ENCODE data around the gene SRRM3. TPM values are rescaled to one million over a fixed set of nuclear protein-coding genes. Genes with fewer than 3 reads are reported as not detected.
A peak's percentile ranks its signal among the peaks of the same experiment; 100 is the strongest.
"Not testable (repeated sequence)": the region's sequence is repeated elsewhere in the genome, so short reads cannot be mapped to it uniquely, and the experiment has no call there.

Gene SRRM3
- total RNA-seq, 1 experiment from 2014 or later, result 0.21 TPM

DNA sequence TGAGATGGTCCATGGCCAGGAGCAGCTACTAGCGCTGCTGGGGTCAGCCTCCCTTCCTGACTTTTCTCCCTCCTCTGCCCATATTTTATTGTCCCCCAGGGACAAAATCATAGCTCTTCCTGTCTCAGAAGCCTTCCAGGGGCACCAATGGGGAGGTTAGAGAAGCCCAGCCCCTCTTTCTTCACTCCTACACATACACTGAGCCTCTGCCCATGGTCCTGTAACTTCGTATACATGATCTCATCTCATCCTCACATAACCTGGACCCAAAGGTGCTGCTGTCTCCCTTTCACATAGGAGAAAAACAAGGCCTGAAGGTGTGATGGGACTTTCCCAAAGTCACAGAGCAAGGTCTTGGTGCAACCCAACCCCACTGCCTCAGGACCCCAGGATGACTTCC is 2.5 kb downstream of the SRRM3 start:
- DNase-seq, result no peak
- H3K9me3 Mint-ChIP-seq (ENCODE audit: low read depth, unreplicated experiment), result no peaks in the 10 kb centered on the region
- no peak overlapping the region for H3K27ac Mint-ChIP-seq (ENCODE audit: unreplicated experiment)
- no peaks in the 10 kb centered on the region for H3K36me3 Mint-ChIP-seq (ENCODE audit: insufficient read depth, unreplicated experiment)
- peaks cover 62% of the 10 kb centered on the region for H3K27me3 Mint-ChIP-seq (ENCODE audit: unreplicated experiment)
- H3K4me1 Mint-ChIP-seq (ENCODE audit: low read depth, unreplicated experiment), result no peaks in the 10 kb centered on the region
- CTCF ChIA-PET, result no interaction called here
- TF ChIP-seq, protein P1, sequence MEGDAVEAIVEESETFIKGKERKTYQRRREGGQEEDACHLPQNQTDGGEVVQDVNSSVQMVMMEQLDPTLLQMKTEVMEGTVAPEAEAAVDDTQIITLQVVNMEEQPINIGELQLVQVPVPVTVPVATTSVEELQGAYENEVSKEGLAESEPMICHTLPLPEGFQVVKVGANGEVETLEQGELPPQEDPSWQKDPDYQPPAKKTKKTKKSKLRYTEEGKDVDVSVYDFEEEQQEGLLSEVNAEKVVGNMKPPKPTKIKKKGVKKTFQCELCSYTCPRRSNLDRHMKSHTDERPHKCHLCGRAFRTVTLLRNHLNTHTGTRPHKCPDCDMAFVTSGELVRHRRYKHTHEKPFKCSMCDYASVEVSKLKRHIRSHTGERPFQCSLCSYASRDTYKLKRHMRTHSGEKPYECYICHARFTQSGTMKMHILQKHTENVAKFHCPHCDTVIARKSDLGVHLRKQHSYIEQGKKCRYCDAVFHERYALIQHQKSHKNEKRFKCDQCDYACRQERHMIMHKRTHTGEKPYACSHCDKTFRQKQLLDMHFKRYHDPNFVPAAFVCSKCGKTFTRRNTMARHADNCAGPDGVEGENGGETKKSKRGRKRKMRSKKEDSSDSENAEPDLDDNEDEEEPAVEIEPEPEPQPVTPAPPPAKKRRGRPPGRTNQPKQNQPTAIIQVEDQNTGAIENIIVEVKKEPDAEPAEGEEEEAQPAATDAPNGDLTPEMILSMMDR (IDR thresholded peaks at IDR 0.05; ENCODE audit: unreplicated experiment), result no peak
- no TSS peak for BruUV-seq (replicated peaks)
- intact Hi-C loops (cut with micrococcal nuclease; ENCODE audit: unreplicated experiment), result no loop called here
- H3K4me3 Mint-ChIP-seq (ENCODE audit: low read depth, unreplicated experiment), result no peak overlapping the region

DNA sequence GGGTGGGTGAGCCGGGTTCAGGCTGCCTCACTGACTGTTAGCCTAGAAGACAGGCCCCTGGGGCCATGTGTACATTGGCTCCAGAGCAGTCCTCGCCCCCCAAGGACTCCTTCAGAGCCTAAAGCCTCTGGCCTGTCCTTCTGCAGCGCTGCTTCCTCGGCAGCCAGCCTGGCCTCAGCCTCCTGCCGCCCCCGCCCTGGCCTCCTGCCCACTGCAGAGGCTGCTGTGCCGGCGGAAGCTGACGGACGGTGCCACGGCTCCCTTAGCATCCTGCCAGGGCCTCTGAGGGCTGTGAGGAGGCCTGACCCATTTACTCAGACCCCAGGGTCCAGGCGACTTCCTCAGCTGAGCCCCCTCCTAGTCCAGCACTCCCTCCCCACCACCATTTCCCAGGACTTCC is 4.9 kb downstream of the SRRM3 start:
- intact Hi-C loops (cut with micrococcal nuclease; ENCODE audit: unreplicated experiment), result no loop called here
- Mint-ChIP-seq H3K4me1 (ENCODE audit: low read depth, unreplicated experiment) (no peaks in the 10 kb centered on the region), H3K27me3 (ENCODE audit: unreplicated experiment) (peaks cover 87% of the 10 kb centered on the region), H3K27ac (ENCODE audit: unreplicated experiment) (no peak overlapping the region), H3K36me3 (ENCODE audit: insufficient read depth, unreplicated experiment) (no peaks in the 10 kb centered on the region), H3K9me3 (ENCODE audit: low read depth, unreplicated experiment) (no peaks in the 10 kb centered on the region), H3K4me3 (ENCODE audit: low read depth, unreplicated experiment) (no peak overlapping the region)
- CTCF ChIA-PET, result no interaction called here
- peak; percentile 7 for DNase-seq
- no TSS peak for BruUV-seq (replicated peaks)
- TF ChIP-seq, protein P1 (IDR thresholded peaks at IDR 0.05; ENCODE audit: unreplicated experiment), result no peak

DNA sequence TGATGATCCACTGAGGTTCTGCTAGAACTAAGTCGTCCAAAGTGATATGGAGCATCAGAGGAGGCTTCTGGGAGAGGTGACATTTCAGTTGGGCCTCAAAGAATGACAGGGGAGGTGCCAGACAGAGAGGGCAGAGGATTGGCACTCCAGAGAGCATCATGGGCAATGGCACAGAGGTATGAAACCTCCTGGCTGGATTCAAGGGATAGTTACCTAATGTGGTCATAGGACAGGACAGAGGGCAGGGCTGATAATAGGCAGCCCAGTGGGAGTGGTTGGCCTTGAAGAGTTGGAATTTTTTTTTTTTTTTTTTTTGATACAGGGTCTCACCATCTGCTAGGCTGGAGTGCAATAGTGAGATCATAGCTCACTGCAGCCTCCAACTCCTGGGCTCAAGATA is 7.6 kb downstream of the SRRM3 start:
- Mint-ChIP-seq H3K27ac (ENCODE audit: unreplicated experiment) (no peak overlapping the region), H3K4me1 (ENCODE audit: low read depth, unreplicated experiment) (no peaks in the 10 kb centered on the region), H3K4me3 (ENCODE audit: low read depth, unreplicated experiment) (no peak overlapping the region), H3K9me3 (ENCODE audit: low read depth, unreplicated experiment) (no peaks in the 10 kb centered on the region), H3K36me3 (ENCODE audit: insufficient read depth, unreplicated experiment) (no peaks in the 10 kb centered on the region), H3K27me3 (ENCODE audit: unreplicated experiment) (peaks cover 84% of the 10 kb centered on the region)
- no TSS peak for BruUV-seq (replicated peaks)
- CTCF ChIA-PET, result no interaction called here
- no peak for DNase-seq
- TF ChIP-seq, protein P1 (IDR thresholded peaks at IDR 0.05; ENCODE audit: unreplicated experiment), result no peak
- intact Hi-C loops (cut with micrococcal nuclease; ENCODE audit: unreplicated experiment), result no loop called here

DNA sequence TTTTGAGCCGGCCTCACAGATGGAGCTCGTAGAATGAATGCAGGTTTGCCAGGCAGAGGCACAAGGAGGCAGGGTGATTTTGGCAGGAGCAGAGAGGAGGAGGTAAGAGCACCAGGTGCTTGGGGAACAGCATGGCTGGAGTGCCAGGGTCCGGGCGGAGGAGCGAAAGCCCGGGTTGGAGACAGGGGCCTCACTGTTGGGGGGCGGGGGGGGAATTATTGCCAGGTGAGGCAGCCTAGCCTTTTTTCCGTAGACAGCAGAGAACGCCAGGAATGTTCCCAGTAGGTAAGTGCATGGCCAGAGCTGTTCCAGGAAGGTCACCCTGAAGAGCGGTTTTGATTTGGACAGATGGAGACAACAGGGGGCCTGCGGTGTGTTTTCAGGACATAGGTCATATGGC is 9.5 kb downstream of the SRRM3 start:
- Mint-ChIP-seq H3K27ac (ENCODE audit: unreplicated experiment) (no peak overlapping the region), H3K27me3 (ENCODE audit: unreplicated experiment) (peaks cover 77% of the 10 kb centered on the region), H3K4me3 (ENCODE audit: low read depth, unreplicated experiment) (no peak overlapping the region), H3K36me3 (ENCODE audit: insufficient read depth, unreplicated experiment) (no peaks in the 10 kb centered on the region), H3K9me3 (ENCODE audit: low read depth, unreplicated experiment) (no peaks in the 10 kb centered on the region), H3K4me1 (ENCODE audit: low read depth, unreplicated experiment) (no peaks in the 10 kb centered on the region)
- CTCF ChIA-PET, result no interaction called here
- BruUV-seq (replicated peaks), result no TSS peak
- DNase-seq, result no peak
- TF ChIP-seq, protein P1 (IDR thresholded peaks at IDR 0.05; ENCODE audit: unreplicated experiment), result no peak
- intact Hi-C loops (cut with micrococcal nuclease; ENCODE audit: unreplicated experiment), result no loop called here

DNA sequence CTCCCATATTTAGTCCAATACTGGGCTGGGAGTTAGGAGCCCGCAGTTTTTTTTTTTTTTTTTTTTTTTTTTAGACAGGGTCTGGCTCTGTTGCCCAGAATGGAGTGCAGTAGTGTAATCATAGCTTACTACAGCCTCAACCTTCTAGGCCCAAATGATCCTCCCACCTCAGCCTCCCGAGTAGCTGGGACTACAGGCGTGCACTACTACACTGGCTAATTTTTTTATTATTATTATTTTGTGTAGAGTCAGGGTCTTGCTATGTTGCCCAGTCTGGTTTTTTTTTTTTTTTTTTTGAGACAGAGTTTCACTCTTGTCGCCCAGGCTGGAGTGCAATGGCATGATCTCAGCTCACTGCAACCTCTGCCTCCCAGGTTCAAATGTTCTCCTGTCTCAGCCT is 13.7 kb downstream of the SRRM3 start:
- H3K27ac Mint-ChIP-seq (ENCODE audit: unreplicated experiment); H3K36me3 Mint-ChIP-seq (ENCODE audit: insufficient read depth, unreplicated experiment); intact Hi-C loops (cut with micrococcal nuclease; ENCODE audit: unreplicated experiment); DNase-seq; H3K4me3 Mint-ChIP-seq (ENCODE audit: low read depth, unreplicated experiment); H3K4me1 Mint-ChIP-seq (ENCODE audit: low read depth, unreplicated experiment); BruUV-seq (replicated peaks); H3K9me3 Mint-ChIP-seq (ENCODE audit: low read depth, unreplicated experiment): not testable (repeated sequence)
- CTCF ChIA-PET, result interaction anchor here (0.6 kb wide), 1 partner anchor 41 kb away, joined by 7 read pairs; no protein-coding TSS in a partner anchor
- peaks cover 66% of the 10 kb centered on the region for H3K27me3 Mint-ChIP-seq (ENCODE audit: unreplicated experiment)

All from Calu3 (cell line).